SH-SY5Y (cell line): ENCODE data around the gene TST.

Experiments used
- GATA2 ChIP-seq: IDR thresholded peaks from 2 replicates; pipeline ENCODE4 v1.6.1; 2011; ENCODE audit warnings: mild to moderate bottlenecking, low read depth, low read length
- GATA3 ChIP-seq: IDR thresholded peaks from 2 replicates; pipeline ENCODE4 v1.6.1; 2011; ENCODE audit warnings: low read depth, mild to moderate bottlenecking, low read length, moderate library complexity

TST gene

DNA sequence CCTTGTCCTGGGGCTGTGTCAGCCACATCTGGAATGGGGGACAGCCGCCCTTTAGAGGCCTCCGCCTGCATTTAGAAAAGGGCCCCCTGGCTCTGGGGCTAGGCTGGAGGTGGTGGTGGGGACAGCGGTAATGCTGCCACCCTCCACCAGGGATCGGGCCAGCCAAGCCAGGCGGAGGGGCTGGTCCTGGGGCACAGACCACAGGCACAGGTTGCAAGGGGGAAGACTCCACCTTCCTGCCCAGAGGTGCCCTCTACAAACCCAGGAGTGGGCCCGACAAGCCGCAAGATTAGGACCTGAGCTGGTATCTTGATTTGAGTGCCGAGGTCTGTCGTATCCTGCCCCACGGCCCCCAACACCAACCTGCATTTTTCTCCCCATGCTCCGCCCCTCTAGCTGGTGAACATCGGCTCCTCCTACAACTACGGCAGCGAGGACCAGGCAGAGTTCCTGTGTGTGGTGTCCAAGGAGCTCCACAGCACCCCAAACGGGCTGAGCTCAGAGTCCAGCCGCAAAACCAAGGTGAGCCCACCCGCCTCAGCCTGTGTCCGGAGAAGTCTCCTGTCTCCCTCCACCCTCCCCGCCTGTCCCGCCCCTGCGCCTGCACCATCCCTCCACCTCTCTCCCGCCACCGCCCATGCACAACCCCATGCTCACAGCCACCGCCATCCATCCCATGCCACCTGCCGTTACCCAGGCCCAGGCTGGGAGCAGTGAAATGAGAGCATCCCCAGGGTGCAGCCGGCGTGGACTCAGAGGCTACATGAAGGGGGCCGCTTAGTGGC, 39.9 kb upstream of the TST start:
- no peak for TF ChIP-seq GATA3
- no peak for TF ChIP-seq GATA2

DNA sequence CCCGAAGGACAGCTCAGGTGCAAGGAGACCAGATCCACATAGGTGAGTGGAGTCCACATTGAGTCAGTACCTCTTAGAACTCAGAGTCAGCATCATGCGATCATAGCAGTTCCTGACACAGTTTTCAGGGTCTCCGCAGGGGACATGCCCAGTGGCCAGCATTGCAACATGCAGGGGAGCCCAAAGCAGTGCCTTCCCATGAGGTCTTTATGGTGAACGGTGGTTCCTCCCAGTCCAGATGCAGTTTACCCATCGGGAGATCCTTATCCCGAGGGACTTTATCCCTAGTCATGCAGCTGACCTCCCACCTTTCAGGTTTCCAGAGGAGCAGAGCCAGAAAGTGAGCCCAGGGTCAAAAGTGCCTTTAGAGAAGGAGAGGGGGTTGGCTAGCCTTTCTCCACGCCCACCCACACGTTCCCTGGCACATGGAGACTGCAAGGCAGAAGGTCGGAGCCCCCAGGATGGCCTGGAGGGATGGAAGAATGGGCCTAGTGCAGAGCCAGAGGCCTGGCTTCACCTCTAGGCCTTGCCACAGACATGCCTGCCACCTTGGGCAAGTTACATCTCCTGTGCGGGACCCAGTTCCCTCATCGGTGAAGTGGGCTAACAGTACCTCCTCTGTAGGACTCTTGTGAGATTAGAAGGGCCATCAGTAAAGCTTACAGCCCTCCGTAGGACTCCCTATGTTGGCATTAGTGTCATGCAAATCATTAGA, 38.7 kb upstream of the TST start:
- no peak for TF ChIP-seq GATA3
- TF ChIP-seq GATA2, result no peak

DNA sequence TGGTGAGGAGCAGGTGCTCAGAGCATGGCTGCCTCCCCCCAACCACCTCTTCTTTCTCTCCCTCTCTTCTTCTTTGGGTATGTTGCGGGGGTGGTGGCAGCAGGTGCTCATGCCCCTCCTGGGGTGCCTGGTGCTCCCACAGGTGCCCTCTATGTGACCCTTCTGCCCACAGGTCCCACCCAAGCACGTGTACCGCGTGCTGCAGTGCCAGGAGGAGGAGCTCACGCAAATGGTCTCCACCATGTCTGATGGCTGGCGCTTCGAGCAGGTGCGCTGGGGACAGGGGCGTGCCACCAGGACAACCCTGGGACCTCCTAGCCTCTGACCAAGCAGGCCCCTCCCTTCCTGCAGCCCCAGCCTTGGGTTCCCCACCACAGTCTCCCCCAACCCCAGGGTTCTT, 38.0 kb upstream of the TST start:
- TF ChIP-seq GATA3 (no peak), GATA2 (no peak)

DNA sequence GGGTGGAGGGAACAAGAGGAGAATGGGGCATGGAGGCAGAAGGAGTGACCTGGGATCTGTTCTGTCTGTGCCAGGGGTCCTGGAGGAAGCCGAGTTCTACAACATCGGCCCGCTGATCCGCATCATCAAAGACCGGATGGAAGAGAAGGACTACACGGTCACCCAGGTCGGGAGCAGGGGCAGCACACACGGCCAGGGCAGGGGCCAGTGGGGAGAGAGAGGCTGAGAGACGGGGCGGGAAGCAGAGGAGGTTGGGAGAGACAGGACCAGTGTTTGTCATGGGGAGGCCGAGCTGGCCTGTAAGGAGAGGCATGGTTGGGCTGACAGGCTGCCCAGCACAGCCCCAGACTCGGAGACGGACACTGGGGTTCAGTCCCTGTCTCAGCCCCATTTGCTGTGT, 37.0 kb upstream of the TST start:
- no peak for TF ChIP-seq GATA2
- no peak for TF ChIP-seq GATA3

DNA sequence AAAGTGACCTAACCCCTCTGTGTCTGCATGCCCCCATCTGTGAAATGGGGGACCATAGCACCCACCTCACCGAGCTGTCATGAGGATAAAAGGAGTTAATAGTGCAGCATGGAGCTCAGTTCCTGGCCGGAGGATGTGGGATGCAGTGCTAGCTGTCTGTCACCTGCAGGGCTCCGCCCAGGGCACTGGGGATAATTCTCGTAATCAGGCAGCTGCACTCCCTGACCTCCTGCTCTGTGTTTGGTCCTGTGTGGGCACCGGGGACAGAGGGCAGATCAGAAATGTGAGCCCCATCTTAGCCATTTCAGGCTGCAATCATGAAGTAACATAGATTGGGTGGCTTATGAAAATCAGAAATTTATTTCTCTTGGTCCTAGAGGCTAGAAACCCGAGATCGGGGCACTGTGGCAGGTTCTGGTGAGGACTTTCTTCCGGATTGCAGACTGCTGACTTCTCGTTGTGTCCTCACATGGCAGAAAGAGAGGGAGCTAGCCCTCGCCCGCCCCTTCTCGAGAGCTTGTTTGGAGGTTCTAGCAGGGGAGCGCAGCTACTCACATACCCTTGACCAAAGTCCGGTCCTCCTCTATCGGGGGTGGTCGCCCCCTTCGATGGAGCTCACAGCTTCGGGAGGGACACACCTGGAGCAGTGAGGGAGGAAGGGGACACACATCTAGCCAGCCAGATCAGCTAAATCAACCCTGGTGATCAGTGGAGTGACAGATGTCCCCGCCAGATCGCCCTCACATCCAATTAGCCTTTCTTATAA, 35.5 kb upstream of the TST start:
- TF ChIP-seq GATA3 (no peak), GATA2 (no peak)

DNA sequence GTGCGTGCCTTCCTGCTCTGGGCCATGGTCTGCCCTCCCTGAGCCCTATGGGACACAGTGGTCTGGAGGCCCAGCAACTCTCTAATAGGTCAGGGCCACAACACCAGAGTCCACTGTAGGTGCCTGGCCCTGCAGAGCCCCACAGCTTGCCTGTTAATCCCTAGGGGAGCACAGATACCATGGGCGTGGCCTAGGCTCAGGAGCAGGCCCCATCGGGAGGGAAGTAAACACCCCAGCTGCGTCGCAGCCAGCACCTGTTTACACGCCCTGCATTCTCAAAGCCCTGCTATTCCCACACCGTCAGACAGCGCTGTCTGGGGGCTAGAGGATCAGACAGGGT, 34.8 kb upstream of the TST start:
- no peak for TF ChIP-seq GATA3
- no peak for TF ChIP-seq GATA2

DNA sequence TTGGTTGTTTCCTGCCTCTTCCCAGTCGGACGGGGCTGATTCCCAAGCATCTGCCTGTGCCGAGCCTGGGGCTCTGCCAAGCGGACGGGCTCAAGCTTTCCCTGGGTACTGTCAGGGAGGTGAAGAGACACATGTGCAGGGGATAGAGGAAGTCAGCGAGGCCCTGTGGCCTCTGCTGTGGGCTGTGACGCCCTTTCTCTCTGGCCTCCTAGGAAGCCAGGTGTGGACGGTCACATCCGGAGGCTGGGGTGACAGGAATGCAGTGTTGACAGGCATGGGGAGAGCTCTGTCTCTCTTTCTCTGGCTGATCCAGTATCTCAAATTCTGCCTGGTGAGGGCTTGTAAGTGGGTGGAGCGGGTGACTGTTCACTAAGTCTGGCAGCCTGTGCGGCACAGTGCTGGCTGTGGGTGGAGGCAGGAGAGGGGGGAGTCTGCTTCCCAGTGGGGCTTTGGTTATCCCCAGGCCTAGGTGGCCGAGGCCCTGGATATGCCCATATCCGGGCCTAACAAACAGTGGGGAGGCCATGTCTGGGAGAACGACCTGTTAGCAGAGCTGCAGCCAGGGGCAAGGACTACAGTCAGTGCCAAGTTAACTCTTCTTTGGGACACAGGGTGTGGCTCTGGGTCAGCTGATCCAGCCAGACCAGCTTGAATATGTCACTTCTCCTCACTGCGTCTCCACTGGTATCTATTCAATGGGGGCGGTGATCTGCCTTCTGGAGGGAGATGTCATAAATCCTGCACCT, 34.2 kb upstream of the TST start:
- TF ChIP-seq GATA2, result no peak
- TF ChIP-seq GATA3, result no peak

DNA sequence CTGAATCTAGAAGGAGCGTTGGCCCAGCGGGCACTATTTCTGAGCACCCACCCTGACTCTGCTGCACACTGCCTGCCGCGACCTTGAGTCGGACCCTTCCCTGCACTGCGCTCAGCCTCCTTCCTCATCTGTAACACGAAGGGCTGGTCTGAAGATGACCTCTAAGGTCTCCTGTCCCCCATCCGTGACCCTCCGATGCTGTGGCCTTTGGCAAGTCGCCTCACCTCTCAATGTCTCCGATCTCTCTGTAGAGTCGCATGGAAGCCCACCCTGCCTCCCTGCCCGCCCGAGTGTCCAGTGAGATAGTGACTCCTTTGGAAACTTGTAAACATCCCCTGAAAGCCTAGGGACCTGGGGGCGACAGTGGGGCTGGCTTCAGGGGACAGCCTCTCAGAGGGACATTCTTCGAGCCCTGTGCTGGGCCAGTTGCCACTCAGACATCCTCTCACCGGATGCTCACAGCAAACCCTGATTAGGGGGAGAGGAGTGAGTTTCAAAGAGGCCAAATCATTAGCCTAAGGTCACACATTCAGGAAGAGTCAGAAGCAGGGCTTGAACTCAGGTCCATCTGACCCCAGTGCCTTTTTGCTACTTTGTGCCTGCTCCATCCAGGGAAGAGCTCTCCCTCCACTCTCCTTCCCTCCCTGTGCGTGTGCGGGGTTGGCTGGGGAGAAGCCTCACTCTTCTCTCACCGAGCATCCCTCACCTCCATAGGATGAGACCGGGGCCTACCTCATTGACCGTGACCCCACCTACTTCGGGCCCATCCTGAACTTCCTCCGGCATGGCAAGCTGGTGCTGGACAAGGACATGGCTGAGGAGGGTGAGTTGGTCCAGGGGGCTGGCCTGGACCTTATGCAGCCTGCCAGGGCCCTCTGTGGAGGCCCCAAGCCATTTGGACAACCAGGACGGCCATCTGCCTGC, 33.4 kb upstream of the TST start:
- TF ChIP-seq GATA3 (no peak), GATA2 (no peak)

DNA sequence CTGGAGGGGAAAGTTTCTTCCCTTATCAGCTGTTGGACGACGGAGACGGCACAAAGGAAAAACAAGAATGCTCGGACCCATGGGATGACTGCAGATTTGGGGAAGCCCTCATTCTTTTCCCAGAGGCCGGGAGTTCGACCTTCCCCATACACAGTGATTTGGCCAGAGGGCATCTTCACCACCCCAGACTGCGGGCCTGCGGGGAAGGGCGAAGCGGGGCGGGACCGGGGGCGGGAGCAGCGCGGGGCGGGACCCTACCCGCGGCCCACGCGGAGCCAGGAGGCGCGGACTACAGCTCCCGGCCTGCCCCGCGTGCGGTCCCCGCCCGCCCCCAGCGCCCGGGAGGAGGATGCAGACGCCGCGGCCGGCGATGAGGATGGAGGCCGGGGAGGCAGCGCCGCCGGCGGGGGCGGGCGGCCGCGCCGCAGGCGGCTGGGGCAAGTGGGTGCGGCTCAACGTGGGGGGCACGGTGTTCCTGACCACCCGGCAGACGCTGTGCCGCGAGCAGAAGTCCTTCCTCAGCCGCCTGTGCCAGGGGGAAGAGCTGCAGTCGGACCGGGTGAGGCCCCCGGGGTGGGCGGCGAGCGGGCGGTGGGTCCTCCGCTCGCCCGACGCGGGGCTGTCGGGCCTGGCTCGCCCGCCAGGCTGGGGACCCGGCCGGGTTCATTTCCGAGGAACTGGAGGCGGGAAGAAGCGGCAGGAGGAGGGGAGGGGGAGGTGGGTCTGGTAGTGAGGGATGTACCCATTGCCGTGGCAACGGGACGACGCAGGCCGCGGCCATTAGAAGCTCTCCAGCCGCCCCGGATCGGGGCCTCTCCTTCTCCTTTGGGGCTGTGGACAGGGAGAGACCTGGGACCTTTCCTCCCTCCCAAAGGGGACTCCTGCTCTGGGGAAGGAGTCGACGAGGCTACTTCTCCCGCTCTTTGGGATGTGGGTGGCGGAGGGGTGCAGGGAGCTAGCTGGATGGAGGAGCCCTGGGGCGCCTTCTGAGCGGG, 32.4 kb upstream of the TST start, which contains the start of gene KCTD17:
Gene KCTD17 (plus strand): TSS at position 352 of the 995 bp plus-strand sequence. CDS start 19 bp downstream, at position 371.
- TF ChIP-seq GATA2 (no peak), GATA3 (no peak)

DNA sequence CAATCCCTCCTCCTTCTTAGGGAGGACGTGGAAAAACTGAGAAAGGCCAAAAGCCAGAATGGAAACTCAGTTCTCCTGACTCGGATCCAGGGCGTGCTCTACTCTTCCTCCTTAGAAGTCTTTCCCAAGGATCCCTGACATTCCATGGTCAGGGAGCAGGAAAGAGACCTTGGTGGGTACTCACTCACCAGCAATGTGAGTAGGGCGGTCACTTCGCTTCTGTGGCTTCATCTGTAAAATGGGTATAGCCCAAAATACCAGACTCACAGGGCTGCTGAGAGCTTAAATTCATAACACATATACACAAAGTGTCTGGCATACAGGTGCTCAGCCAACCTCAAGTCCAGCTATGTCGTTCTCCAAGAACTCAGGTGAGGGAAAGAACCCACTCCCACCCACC, 31.7 kb upstream of the TST start:
- TF ChIP-seq GATA2 (no peak), GATA3 (no peak)

DNA sequence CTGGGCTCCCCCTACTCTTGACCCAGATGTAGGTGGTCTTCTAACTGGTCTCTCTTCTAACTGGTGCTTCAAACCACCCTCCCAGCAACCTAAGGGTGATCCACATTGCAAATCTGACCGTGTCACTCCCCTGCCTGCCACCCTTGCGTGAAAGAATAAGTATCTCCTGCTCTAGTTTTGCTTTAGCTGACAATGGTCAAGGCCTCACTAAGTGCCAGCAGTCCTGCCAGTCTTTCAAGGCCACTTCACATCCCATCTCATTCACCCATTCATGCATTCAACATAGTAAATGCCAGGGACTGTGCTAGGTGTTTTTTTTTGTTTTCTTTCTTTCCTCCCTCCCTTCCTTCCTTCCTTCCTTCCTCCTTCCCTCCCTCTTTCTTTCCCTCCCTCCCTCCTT, 30.0 kb upstream of the TST start:
- no peak for TF ChIP-seq GATA3
- TF ChIP-seq GATA2, result no peak

DNA sequence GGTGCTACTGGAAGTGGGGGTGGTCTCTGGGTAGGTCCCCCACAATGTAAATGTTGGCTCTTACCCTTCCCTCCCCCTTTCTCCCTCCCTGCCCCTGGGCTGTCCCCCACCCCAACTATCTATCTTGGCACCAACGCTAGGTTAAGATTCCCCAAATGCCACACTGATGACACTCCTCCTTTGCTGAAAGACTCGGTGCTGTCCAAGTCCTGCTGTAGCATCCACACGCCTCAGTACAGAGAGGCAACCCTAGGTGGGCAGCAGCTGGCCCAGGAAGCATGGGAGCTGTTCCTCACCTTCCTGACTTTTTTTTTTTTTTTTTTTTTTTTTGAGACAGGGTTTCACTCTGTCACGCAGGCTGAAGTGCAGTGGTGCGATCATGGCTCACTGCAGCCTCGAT, 28.9 kb upstream of the TST start:
- TF ChIP-seq GATA2 (no peak), GATA3 (no peak)
